A673 (cell line): ENCODE measurements around the gene ZC3HAV1.

ENCODE experiments used
- CTCF ChIP-seq: fragments of 300-800, 200-600 bp; sonication (generic); conservative IDR thresholded peaks from 2 replicates; pipeline ENCODE4 v1.5.1; 2017; ENCODE audit warnings: low read depth, mild to moderate bottlenecking, antibody characterized with exemption, low read length, moderate library complexity, mixed read lengths
- EZH2 ChIP-seq: fragments of 200-600 bp; sonication (generic); IDR thresholded peaks from 2 replicates; pipeline ENCODE4 v1.6.1; 2017; ENCODE audit warnings: borderline replicate concordance, low read depth, mild to moderate bottlenecking, mixed read lengths, antibody characterized with exemption, low read length; ENCODE audit not compliant: poor library complexity, severe bottlenecking

GRCh38 chr7:139087212-139087611, 22.3 kb downstream of the ZC3HAV1 start:
- TF ChIP-seq CTCF (no peak), EZH2 (no peak)
